ENCODE measurements around the gene AGPAT2. TPM values are rescaled to one million over a fixed set of nuclear protein-coding genes. Genes with fewer than 3 reads are reported as not detected.

AGPAT2 gene
- total RNA-seq, 1 experiment from 2014 or later, result 103 TPM

- H3K4me3 ChIP-seq (ENCODE audit: low read length), result no peak overlapping the region
- no peak overlapping the region for H2AFZ ChIP-seq (ENCODE audit: low read length)
- peaks cover 29% of the 10 kb centered on the region for H3K36me3 ChIP-seq (ENCODE audit: low read depth, low read length)
- peaks cover 13% of the 10 kb centered on the region for H3K4me1 ChIP-seq (ENCODE audit: insufficient read depth, low read length)
- ATAC-seq (peak; percentile 29), DNase-seq (peak; percentile 12)
- no peak overlapping the region for H3K9ac ChIP-seq (ENCODE audit: low read length)
- ChIA-PET POLR2A (ENCODE audit: unreplicated experiment) (no interaction called here), CTCF (no interaction called here)
- TF ChIP-seq CTCF (conservative IDR thresholded peaks at IDR 0.05; ENCODE audit: low read depth, low read length) (no peak), EZH2phosphoT487 (IDR thresholded peaks at IDR 0.05; ENCODE audit: borderline replicate concordance, low read length) (no peak), EZH2 (IDR thresholded peaks at IDR 0.05; ENCODE audit: low read length, unreplicated experiment) (no peak)
- H3K4me2 ChIP-seq (ENCODE audit: low read length), result no peak overlapping the region
- no TSS peak for BruUV-seq (replicated peaks)
- peaks cover 29% of the 10 kb centered on the region for H3K79me2 ChIP-seq (ENCODE audit: low read length)
- H3K27ac ChIP-seq (ENCODE audit: low read length), result no peak overlapping the region
- peaks cover 17% of the 10 kb centered on the region for H3F3A ChIP-seq (ENCODE audit: low read length, unreplicated experiment)
- peaks cover 41% of the 10 kb centered on the region for H4K20me1 ChIP-seq (ENCODE audit: low read length)
- H3K27me3 ChIP-seq (ENCODE audit: low read length), result no peaks in the 10 kb centered on the region
- no peaks in the 10 kb centered on the region for H3K9me2 ChIP-seq (replicated peaks; ENCODE audit: low read length)
- intact Hi-C loops (cut with micrococcal nuclease), result no loop called here
- H3K9me3 ChIP-seq (ENCODE audit: low read length), result no peaks in the 10 kb centered on the region
Measured at GRCh38 chr9:136721339-136722092, 34.3 kb upstream of the AGPAT2 start.

GRCh38 chr9:136720898-136721338 lies 33.7 kb upstream of the AGPAT2 start:
- CTCF ChIA-PET, result no interaction called here
- no peak overlapping the region for H3K9ac ChIP-seq (ENCODE audit: low read length)
- intact Hi-C loops (cut with micrococcal nuclease), result no loop called here
- peaks cover 23% of the 10 kb centered on the region for H3K79me2 ChIP-seq (ENCODE audit: low read length)
- no peak overlapping the region for H2AFZ ChIP-seq (ENCODE audit: low read length)
- H3F3A ChIP-seq (ENCODE audit: low read length, unreplicated experiment), result peaks cover 11% of the 10 kb centered on the region
- H3K27me3 ChIP-seq (ENCODE audit: low read length), result no peaks in the 10 kb centered on the region
- BruUV-seq (replicated peaks), result no TSS peak
- ATAC-seq (no peak), DNase-seq (no peak)
- H3K4me1 ChIP-seq (ENCODE audit: insufficient read depth, low read length), result peaks cover 7% of the 10 kb centered on the region
- no peaks in the 10 kb centered on the region for H3K9me3 ChIP-seq (ENCODE audit: low read length)
- no peak overlapping the region for H3K4me3 ChIP-seq (ENCODE audit: low read length)
- H3K36me3 ChIP-seq (ENCODE audit: low read depth, low read length), result peaks cover 23% of the 10 kb centered on the region; the same call in 1 of the 2 replicates
- no peak overlapping the region for H3K4me2 ChIP-seq (ENCODE audit: low read length)
- H4K20me1 ChIP-seq (ENCODE audit: low read length), result peaks cover 35% of the 10 kb centered on the region
- no peak overlapping the region for H3K27ac ChIP-seq (ENCODE audit: low read length)
- H3K9me2 ChIP-seq (replicated peaks; ENCODE audit: low read length), result no peaks in the 10 kb centered on the region
- POLR2A ChIA-PET (ENCODE audit: unreplicated experiment), result no interaction called here
- TF ChIP-seq EZH2 (IDR thresholded peaks at IDR 0.05; ENCODE audit: low read length, unreplicated experiment), result no peak
- no peak for TF ChIP-seq CTCF (conservative IDR thresholded peaks at IDR 0.05; ENCODE audit: low read depth, low read length)
- TF ChIP-seq EZH2phosphoT487 (IDR thresholded peaks at IDR 0.05; ENCODE audit: borderline replicate concordance, low read length), result no peak

- POLR2A ChIA-PET (ENCODE audit: unreplicated experiment), result no interaction called here
- TF ChIP-seq EZH2phosphoT487 (IDR thresholded peaks at IDR 0.05; ENCODE audit: borderline replicate concordance, low read length) (no peak), EZH2 (IDR thresholded peaks at IDR 0.05; ENCODE audit: low read length, unreplicated experiment) (no peak), CTCF (conservative IDR thresholded peaks at IDR 0.05; ENCODE audit: low read depth, low read length) (no peak)
- Histone ChIP-seq H3K9me2 (replicated peaks; ENCODE audit: low read length) (no peaks in the 10 kb centered on the region), H3K27ac (ENCODE audit: low read length) (no peak overlapping the region), H3K79me2 (ENCODE audit: low read length) (peaks cover 18% of the 10 kb centered on the region), H3K36me3 (ENCODE audit: low read depth, low read length) (peaks cover 18% of the 10 kb centered on the region; the same call in 1 of the 2 replicates), H3K9ac (ENCODE audit: low read length) (no peak overlapping the region), H3K9me3 (ENCODE audit: low read length) (no peaks in the 10 kb centered on the region), H3K4me1 (ENCODE audit: insufficient read depth, low read length) (peaks cover 2% of the 10 kb centered on the region), H3K4me2 (ENCODE audit: low read length) (no peak overlapping the region), H3K4me3 (ENCODE audit: low read length) (no peak overlapping the region), H3K27me3 (ENCODE audit: low read length) (no peaks in the 10 kb centered on the region), H2AFZ (ENCODE audit: low read length) (no peak overlapping the region), H3F3A (ENCODE audit: low read length, unreplicated experiment) (peaks cover 10% of the 10 kb centered on the region), H4K20me1 (ENCODE audit: low read length) (peaks cover 30% of the 10 kb centered on the region)
- BruUV-seq (replicated peaks), result no TSS peak
- CTCF ChIA-PET, result no interaction called here
- ATAC-seq (no peak), DNase-seq (no peak)
- intact Hi-C loops (cut with micrococcal nuclease), result no loop called here
Measured at GRCh38 chr9:136720251-136720897, 33.1 kb upstream of the AGPAT2 start.
